Measurements from ENCODE around the gene HOXB2. TPM values are rescaled to one million over a fixed set of nuclear protein-coding genes. Genes with fewer than 3 reads are reported as not detected.

Gene HOXB2
- total RNA-seq, 1 experiment from 2014 or later = not detected

- no peak for DNase-seq
- H2AFZ ChIP-seq (ENCODE audit: low read length) = no peak overlapping the region
- H3K9me2 ChIP-seq (replicated peaks; ENCODE audit: insufficient read depth, low read length) = no peaks in the 10 kb centered on the region
- H3K4me3 ChIP-seq (ENCODE audit: low read length) = no peak overlapping the region
- H4K20me1 ChIP-seq (ENCODE audit: insufficient read depth, low read depth, low read length) = no peaks in the 10 kb centered on the region
- H3K4me2 ChIP-seq (ENCODE audit: low read depth, low read length, poor library complexity, severe bottlenecking) = no peak overlapping the region
- no peaks in the 10 kb centered on the region for H3K4me1 ChIP-seq (ENCODE audit: low read length)
- H3K9ac ChIP-seq (ENCODE audit: low read length) = no peak overlapping the region
- no peaks in the 10 kb centered on the region for H3K36me3 ChIP-seq (ENCODE audit: insufficient read depth, low read length)
- H3K27ac ChIP-seq (ENCODE audit: low read length) = no peak overlapping the region
- H3K27me3 ChIP-seq (ENCODE audit: low read length) = no peaks in the 10 kb centered on the region
- H3K9me3 ChIP-seq (ENCODE audit: low read length) = no peaks in the 10 kb centered on the region
- no peaks in the 10 kb centered on the region for H3K79me2 ChIP-seq (ENCODE audit: low read length)
Observed at GRCh38 chr17:48569674-48570324, 24.9 kb upstream of the HOXB2 start.

DNA sequence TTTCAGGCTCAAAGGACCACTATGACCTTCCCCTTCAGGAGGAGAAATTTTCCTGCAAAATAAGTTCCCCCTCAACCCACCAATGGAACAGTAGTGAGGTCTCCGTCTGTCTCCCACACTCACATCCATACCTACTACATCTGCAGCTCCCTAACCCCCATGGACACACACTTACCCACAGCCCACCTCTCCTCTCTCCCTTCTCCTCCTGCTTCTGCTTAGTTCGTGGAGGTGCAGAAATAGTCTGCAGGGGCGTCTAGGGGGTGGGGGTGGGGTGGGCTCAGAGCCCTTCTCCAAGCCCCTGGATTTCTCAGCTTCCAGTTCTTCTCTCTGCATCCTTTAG is 24.3 kb upstream of the HOXB2 start:
- no peak for DNase-seq
- no peaks in the 10 kb centered on the region for H3K9me3 ChIP-seq (ENCODE audit: low read length)
- H3K36me3 ChIP-seq (ENCODE audit: insufficient read depth, low read length) = no peaks in the 10 kb centered on the region
- no peak overlapping the region for H3K4me3 ChIP-seq (ENCODE audit: low read length)
- H3K79me2 ChIP-seq (ENCODE audit: low read length) = no peaks in the 10 kb centered on the region
- H3K9me2 ChIP-seq (replicated peaks; ENCODE audit: insufficient read depth, low read length) = no peaks in the 10 kb centered on the region
- H4K20me1 ChIP-seq (ENCODE audit: insufficient read depth, low read depth, low read length) = no peaks in the 10 kb centered on the region
- no peaks in the 10 kb centered on the region for H3K27me3 ChIP-seq (ENCODE audit: low read length)
- H3K9ac ChIP-seq (ENCODE audit: low read length) = no peak overlapping the region
- no peak overlapping the region for H2AFZ ChIP-seq (ENCODE audit: low read length)
- no peak overlapping the region for H3K27ac ChIP-seq (ENCODE audit: low read length)
- no peaks in the 10 kb centered on the region for H3K4me1 ChIP-seq (ENCODE audit: low read length)
- no peak overlapping the region for H3K4me2 ChIP-seq (ENCODE audit: low read depth, low read length, poor library complexity, severe bottlenecking)

GRCh38 chr17:48568499-48569239 is 23.8 kb upstream of the HOXB2 start:
- no peak overlapping the region for H3K27ac ChIP-seq (ENCODE audit: low read length)
- no peaks in the 10 kb centered on the region for H3K27me3 ChIP-seq (ENCODE audit: low read length)
- H3K36me3 ChIP-seq (ENCODE audit: insufficient read depth, low read length) = no peaks in the 10 kb centered on the region
- no peaks in the 10 kb centered on the region for H3K9me2 ChIP-seq (replicated peaks; ENCODE audit: insufficient read depth, low read length)
- no peak overlapping the region for H3K4me3 ChIP-seq (ENCODE audit: low read length)
- DNase-seq = no peak
- no peak overlapping the region for H2AFZ ChIP-seq (ENCODE audit: low read length)
- H3K9ac ChIP-seq (ENCODE audit: low read length) = no peak overlapping the region
- no peaks in the 10 kb centered on the region for H3K4me1 ChIP-seq (ENCODE audit: low read length)
- no peaks in the 10 kb centered on the region for H3K9me3 ChIP-seq (ENCODE audit: low read length)
- H4K20me1 ChIP-seq (ENCODE audit: insufficient read depth, low read depth, low read length) = no peaks in the 10 kb centered on the region
- H3K4me2 ChIP-seq (ENCODE audit: low read depth, low read length, poor library complexity, severe bottlenecking) = no peak overlapping the region
- no peaks in the 10 kb centered on the region for H3K79me2 ChIP-seq (ENCODE audit: low read length)

DNA sequence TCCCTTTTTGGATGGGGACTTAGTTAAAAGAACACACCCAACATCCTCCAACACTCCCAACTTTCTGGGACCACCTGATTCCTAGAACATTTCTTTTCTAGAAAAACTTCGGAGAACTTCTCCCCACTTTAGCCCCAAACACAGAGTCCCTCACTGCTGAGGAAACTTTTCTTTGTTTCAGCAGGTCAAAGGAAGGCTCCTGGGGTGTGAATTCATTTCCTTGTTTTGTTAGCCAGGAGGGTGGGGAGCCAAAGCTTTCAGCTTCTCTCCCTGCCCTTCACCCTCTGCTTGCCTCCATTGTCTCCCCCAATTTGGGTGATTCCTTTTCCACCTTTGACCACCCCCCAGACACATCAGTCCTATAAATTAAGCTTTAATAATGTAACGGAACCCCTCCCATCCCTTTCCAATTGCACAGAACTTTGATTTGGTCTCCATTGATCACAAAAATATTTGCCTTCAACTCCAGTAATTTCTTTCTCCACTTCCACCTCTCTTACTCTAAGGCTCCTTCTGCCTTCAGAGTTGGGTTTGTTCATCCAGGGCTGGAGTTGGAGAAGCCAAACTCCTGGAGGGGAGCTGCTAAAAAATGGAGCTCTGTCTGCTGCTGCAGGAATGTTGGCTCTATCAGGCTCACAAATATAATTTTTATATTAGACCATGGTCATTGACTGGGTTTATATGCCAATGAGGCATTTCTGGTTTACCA is 22.9 kb upstream of the HOXB2 start:
- Histone ChIP-seq H3K4me3 (ENCODE audit: low read length) (no peak overlapping the region), H3K27ac (ENCODE audit: low read length) (no peak overlapping the region), H3K4me1 (ENCODE audit: low read length) (no peaks in the 10 kb centered on the region), H3K79me2 (ENCODE audit: low read length) (no peaks in the 10 kb centered on the region), H4K20me1 (ENCODE audit: insufficient read depth, low read depth, low read length) (no peaks in the 10 kb centered on the region), H3K9me3 (ENCODE audit: low read length) (no peaks in the 10 kb centered on the region), H3K4me2 (ENCODE audit: low read depth, low read length, poor library complexity, severe bottlenecking) (no peak overlapping the region), H3K27me3 (ENCODE audit: low read length) (no peaks in the 10 kb centered on the region), H3K9me2 (replicated peaks; ENCODE audit: insufficient read depth, low read length) (no peaks in the 10 kb centered on the region), H3K9ac (ENCODE audit: low read length) (no peak overlapping the region), H2AFZ (ENCODE audit: low read length) (no peak overlapping the region), H3K36me3 (ENCODE audit: insufficient read depth, low read length) (no peaks in the 10 kb centered on the region)
- DNase-seq = no peak

DNA sequence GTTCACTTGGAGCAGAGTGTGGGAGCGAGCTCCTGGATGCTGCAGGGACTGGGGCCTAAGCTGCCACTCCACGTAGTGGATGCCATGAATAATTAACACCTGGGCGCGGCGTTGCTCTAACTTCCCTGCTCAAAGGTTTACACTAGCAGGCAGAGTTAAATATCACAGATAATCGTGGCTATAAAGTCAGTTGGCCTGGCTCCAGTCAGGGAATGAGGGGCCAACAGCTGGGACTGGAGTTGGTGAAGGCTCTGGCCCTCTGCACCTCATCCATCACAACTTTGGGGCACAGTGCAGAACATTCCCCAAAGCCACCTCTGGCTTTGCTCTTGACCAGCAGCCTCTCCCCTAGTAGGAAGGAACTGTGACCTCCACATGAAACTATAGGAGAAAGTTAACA is 22.3 kb upstream of the HOXB2 start:
- Histone ChIP-seq H3K79me2 (ENCODE audit: low read length) (no peaks in the 10 kb centered on the region), H3K9me3 (ENCODE audit: low read length) (no peaks in the 10 kb centered on the region), H2AFZ (ENCODE audit: low read length) (no peak overlapping the region), H4K20me1 (ENCODE audit: insufficient read depth, low read depth, low read length) (no peaks in the 10 kb centered on the region), H3K4me1 (ENCODE audit: low read length) (no peaks in the 10 kb centered on the region), H3K4me2 (ENCODE audit: low read depth, low read length, poor library complexity, severe bottlenecking) (no peak overlapping the region), H3K27me3 (ENCODE audit: low read length) (no peaks in the 10 kb centered on the region), H3K9ac (ENCODE audit: low read length) (no peak overlapping the region), H3K27ac (ENCODE audit: low read length) (no peak overlapping the region), H3K36me3 (ENCODE audit: insufficient read depth, low read length) (no peaks in the 10 kb centered on the region), H3K9me2 (replicated peaks; ENCODE audit: insufficient read depth, low read length) (no peaks in the 10 kb centered on the region), H3K4me3 (ENCODE audit: low read length) (no peak overlapping the region)
- DNase-seq = no peak

DNA sequence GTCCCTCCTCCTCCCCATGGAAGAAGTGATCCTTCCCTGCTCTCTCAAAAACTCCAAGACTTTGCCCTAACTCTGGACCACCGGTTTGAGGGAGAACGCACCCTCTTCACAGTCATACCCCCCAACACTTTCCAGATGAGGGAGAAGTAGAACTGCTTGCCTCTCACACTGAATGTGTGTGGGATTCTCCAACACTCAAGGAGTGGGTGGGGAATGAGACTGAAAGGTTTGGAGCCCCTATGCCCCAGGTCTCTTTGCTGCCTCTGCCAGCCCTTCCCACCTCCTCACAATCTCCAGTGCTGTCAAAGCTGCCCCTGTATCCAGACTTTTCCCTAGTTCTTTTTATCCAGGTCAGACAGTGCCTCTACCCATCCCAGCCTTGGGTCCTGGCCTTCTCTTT is 21.8 kb upstream of the HOXB2 start:
- Histone ChIP-seq H3K4me3 (ENCODE audit: low read length) (no peak overlapping the region), H3K4me2 (ENCODE audit: low read depth, low read length, poor library complexity, severe bottlenecking) (no peak overlapping the region), H3K9ac (ENCODE audit: low read length) (no peak overlapping the region), H4K20me1 (ENCODE audit: insufficient read depth, low read depth, low read length) (no peaks in the 10 kb centered on the region), H3K4me1 (ENCODE audit: low read length) (no peaks in the 10 kb centered on the region), H3K27ac (ENCODE audit: low read length) (no peak overlapping the region), H3K9me2 (replicated peaks; ENCODE audit: insufficient read depth, low read length) (no peaks in the 10 kb centered on the region), H3K27me3 (ENCODE audit: low read length) (no peaks in the 10 kb centered on the region), H3K79me2 (ENCODE audit: low read length) (no peaks in the 10 kb centered on the region), H3K9me3 (ENCODE audit: low read length) (no peaks in the 10 kb centered on the region), H3K36me3 (ENCODE audit: insufficient read depth, low read length) (no peaks in the 10 kb centered on the region), H2AFZ (ENCODE audit: low read length) (no peak overlapping the region)
- DNase-seq = no peak

DNA sequence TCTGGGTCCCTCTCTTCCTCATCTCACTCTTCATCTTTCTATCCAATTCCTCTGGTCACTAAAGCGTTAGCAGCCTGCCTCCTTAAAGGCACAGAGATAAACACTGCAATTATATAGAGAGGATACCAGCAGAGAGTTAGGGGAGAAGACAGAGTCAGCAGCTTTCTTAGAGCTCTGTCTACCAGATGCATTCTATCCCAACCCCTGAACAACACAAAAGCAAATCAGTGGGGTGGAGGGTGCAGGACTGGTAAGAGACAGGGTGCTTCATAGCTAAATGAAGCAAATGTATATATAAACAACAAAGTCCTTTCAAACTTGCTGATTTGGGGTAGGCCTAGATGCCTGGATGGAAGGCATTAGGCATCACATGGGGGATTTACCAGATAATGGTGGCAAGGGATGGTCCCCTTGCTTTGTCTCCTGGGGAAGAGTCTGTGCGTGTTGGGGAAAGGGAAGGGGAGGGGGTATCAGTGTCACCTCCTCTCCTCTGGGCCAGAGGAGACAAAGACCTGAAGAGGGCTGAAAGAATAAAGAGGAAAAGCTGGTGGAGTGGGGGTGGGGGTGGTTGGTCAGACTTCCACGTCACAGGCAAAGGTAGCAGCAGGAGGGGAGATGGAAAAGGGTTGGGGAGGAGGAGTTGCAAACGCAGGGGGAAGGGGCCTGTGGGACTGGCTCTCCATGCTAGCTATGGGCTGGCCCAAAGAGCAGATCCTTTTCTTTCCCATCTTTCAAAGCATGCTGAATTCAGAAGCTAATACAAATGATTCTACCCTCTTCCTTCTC is 21.2 kb upstream of the HOXB2 start:
- no peak overlapping the region for H2AFZ ChIP-seq (ENCODE audit: low read length)
- no peak overlapping the region for H3K4me3 ChIP-seq (ENCODE audit: low read length)
- H3K36me3 ChIP-seq (ENCODE audit: insufficient read depth, low read length) = no peaks in the 10 kb centered on the region
- no peak overlapping the region for H3K9ac ChIP-seq (ENCODE audit: low read length)
- no peak for DNase-seq
- no peaks in the 10 kb centered on the region for H3K9me3 ChIP-seq (ENCODE audit: low read length)
- no peaks in the 10 kb centered on the region for H3K79me2 ChIP-seq (ENCODE audit: low read length)
- no peaks in the 10 kb centered on the region for H3K4me1 ChIP-seq (ENCODE audit: low read length)
- H3K4me2 ChIP-seq (ENCODE audit: low read depth, low read length, poor library complexity, severe bottlenecking) = no peak overlapping the region
- no peaks in the 10 kb centered on the region for H3K27me3 ChIP-seq (ENCODE audit: low read length)
- H3K27ac ChIP-seq (ENCODE audit: low read length) = no peak overlapping the region
- H3K9me2 ChIP-seq (replicated peaks; ENCODE audit: insufficient read depth, low read length) = no peaks in the 10 kb centered on the region
- H4K20me1 ChIP-seq (ENCODE audit: insufficient read depth, low read depth, low read length) = no peaks in the 10 kb centered on the region

DNA sequence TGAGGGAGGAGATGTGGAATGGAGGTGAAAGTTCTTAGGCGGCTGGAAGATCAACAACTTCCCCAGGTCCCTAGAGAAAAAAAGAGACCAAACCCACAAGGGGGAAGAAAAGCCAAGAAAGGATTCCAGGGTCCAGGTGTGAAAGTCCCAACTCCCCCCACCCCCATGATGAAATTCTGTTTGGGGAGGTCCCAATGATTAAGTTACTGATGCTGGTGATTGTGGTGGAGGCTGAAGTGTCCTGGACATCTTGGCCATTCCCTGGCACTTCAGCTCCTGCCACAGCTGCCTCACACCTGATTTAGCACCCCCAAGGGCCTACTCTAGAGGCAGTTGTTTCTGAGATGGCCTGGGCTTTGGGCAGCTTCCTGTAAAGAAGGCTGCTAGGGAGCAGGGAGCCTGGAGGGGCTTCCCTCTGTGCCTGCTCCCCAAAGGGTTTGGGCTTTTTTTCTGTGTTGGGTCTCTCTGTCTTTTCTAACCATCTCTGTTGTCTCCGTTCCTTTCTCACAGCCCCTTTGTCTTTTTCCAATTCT is 20.2 kb upstream of the HOXB2 start:
- H3K4me1 ChIP-seq (ENCODE audit: low read length) = no peaks in the 10 kb centered on the region
- no peak for DNase-seq
- H3K9me2 ChIP-seq (replicated peaks; ENCODE audit: insufficient read depth, low read length) = no peaks in the 10 kb centered on the region
- H4K20me1 ChIP-seq (ENCODE audit: insufficient read depth, low read depth, low read length) = no peaks in the 10 kb centered on the region
- H2AFZ ChIP-seq (ENCODE audit: low read length) = no peak overlapping the region
- no peak overlapping the region for H3K4me2 ChIP-seq (ENCODE audit: low read depth, low read length, poor library complexity, severe bottlenecking)
- H3K27ac ChIP-seq (ENCODE audit: low read length) = no peak overlapping the region
- no peak overlapping the region for H3K4me3 ChIP-seq (ENCODE audit: low read length)
- no peak overlapping the region for H3K9ac ChIP-seq (ENCODE audit: low read length)
- H3K79me2 ChIP-seq (ENCODE audit: low read length) = no peaks in the 10 kb centered on the region
- no peaks in the 10 kb centered on the region for H3K36me3 ChIP-seq (ENCODE audit: insufficient read depth, low read length)
- H3K27me3 ChIP-seq (ENCODE audit: low read length) = no peaks in the 10 kb centered on the region
- H3K9me3 ChIP-seq (ENCODE audit: low read length) = no peaks in the 10 kb centered on the region

All from Karpas-422 (cell line).